NB4 (cell line): ENCODE data around the gene DIP2C.

Experiments
- DNase-seq: peaks from one replicate; pipeline ENCODE4 v3.0.0; 2010; ENCODE audit warnings: low read depth
- H3K4me3 ChIP-seq: one replicate; pipeline ENCODE4 v1.5.1; 2011; ENCODE audit warnings: mild to moderate bottlenecking, low read depth, low read length, moderate library complexity
- MYC ChIP-seq: IDR thresholded peaks from 2 replicates; pipeline ENCODE4 v1.6.1; 2011; ENCODE audit warnings: low read depth, low read length
- POLR2A ChIP-seq: IDR thresholded peaks from 2 replicates; pipeline ENCODE4 v1.6.1; 2011; ENCODE audit warnings: mild to moderate bottlenecking; ENCODE audit not compliant: insufficient read length; ENCODE audit errors: extremely low read depth
- TF ChIP-seq, protein P1 (sequence below): IDR thresholded peaks from 2 replicates; pipeline ENCODE4 v1.6.1; 2011; ENCODE audit warnings: low read depth, low read length
- TF ChIP-seq, protein P2 (sequence below): IDR thresholded peaks from one replicate; pipeline ENCODE4 v1.5.1; 2012; ENCODE audit warnings: low read depth, low read length

DIP2C gene

DNA sequence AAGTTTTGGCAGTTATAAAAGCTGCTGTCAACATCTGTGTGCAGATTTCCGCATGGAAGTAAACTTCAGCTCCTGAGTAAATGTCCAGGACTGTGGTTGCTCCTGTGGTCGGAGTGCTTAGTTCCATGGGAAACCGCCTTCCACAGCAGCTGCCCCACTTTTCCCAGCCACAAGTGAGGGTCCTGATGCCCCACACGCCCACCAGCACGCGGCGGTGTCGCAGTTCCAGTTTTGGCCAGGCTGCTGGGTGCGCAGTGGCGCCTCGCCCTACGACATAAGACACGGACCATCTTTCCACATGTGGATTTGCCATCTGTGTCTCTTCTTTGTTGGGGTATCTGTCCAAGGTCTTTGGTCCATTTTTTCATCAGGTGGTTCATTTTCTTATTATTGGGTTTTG, 167.1 kb downstream of the DIP2C start:
- DNase-seq: no peak
- TF ChIP-seq, protein P1, sequence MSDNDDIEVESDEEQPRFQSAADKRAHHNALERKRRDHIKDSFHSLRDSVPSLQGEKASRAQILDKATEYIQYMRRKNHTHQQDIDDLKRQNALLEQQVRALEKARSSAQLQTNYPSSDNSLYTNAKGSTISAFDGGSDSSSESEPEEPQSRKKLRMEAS: no peak
- TF ChIP-seq, protein P2, sequence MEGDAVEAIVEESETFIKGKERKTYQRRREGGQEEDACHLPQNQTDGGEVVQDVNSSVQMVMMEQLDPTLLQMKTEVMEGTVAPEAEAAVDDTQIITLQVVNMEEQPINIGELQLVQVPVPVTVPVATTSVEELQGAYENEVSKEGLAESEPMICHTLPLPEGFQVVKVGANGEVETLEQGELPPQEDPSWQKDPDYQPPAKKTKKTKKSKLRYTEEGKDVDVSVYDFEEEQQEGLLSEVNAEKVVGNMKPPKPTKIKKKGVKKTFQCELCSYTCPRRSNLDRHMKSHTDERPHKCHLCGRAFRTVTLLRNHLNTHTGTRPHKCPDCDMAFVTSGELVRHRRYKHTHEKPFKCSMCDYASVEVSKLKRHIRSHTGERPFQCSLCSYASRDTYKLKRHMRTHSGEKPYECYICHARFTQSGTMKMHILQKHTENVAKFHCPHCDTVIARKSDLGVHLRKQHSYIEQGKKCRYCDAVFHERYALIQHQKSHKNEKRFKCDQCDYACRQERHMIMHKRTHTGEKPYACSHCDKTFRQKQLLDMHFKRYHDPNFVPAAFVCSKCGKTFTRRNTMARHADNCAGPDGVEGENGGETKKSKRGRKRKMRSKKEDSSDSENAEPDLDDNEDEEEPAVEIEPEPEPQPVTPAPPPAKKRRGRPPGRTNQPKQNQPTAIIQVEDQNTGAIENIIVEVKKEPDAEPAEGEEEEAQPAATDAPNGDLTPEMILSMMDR: no peak
- TF ChIP-seq MYC (no peak), POLR2A (no peak)
- H3K4me3 ChIP-seq: no peak overlapping the region

DNA sequence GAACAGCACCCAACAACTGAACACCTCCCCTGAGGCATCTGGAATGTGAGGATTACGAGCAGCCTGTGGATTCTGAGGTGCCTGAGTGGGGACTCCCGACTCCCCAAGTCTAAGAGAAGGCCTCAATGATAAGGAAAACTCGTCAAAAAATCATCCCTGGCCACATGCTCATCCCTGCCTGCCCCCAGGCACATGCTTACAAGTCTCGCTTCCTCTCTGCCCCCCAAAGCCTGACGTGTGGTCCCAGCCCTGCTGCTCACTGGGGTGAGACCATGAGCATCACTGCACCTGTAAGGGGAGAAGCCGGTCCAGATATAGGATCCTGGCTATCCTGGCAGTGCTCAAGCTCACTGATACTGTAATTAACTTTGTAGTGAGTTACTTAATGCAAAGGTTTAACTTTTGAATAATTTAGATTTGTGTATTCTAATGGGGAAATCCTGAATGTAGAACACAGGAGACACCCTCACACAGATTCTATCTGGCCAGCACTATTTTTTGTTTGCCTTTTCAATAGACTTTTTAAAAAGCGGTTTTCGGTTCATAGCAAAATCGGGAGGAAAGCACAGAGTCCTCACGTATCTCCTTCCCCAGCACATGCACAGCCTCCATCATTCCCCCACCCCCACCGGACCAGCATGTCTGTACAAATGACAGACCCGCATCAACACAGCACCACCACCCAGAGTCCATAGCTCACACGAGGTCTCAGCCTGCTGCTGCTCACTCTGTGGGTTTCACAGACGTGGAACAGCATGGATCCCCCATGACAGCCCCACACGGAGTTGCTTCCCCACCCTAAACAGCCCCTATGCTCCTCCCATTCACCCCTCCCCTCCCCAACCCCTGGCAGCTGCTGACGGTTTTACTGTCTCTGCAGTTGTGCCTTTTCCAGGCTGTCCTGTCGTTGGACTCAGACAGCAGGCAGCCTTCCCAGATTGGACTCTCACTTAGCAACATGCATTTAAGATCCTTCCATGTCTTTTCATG, 167.9 kb downstream of the DIP2C start:
- no peak overlapping the region for H3K4me3 ChIP-seq
- TF ChIP-seq, protein P1: no peak
- TF ChIP-seq, protein P2: no peak
- no peak for DNase-seq

DNA sequence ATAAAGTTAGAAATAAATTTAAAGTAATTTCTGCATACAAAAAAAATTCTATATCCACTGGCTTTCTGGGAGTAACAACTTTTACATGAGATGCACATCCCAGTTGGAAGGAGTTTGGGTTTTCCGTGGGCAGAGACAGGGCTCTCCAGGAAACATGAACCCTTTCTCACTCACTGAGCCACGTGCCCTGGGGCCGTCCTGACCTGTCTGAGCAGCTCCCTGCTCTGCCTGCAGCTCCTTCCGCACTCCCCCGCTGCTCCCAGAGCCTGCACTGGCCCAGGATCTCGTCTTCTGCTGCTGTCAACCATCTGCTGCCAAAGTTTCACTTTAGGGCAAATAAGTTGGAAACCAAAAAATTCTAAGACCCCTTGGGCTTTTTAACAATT, 169.1 kb downstream of the DIP2C start:
- no peak for DNase-seq
- no peak for TF ChIP-seq POLR2A
- TF ChIP-seq, protein P2: no peak
- TF ChIP-seq MYC: no peak
- TF ChIP-seq, protein P1: no peak
- H3K4me3 ChIP-seq: no peak overlapping the region

DNA sequence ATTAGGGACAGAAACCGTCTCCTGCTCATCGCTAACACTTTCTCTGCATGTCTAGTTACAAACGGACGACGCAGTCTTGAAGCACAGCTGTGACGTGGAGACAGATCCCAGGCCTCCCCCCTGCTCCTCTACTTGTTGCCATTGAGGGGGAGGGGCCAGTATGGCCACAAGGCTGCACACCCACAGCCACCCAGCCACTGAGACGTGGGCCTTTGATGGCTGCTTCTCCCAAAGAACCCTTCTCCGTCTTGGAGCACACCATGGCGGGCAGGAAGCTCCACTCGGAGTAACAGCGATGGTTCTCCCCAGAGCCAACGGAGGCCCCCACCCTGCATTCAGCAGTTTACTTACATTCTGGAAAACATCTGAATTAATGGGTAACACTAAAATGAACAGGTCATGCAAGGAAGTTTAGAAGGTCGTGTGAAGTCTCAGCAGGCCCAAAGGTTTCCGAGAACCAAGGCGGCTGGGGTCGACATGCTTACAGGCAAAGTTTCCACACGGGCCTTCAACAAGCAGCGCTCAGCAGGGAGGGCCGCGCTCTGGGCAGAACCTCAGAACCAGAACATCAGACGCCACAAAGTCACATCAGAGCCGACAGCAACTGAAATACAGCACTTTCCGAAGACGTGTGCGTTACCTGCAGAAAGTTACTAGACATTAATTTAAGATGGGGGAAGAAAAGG, 169.6 kb downstream of the DIP2C start:
- H3K4me3 ChIP-seq: no peak overlapping the region
- DNase-seq: no peak
- TF ChIP-seq MYC (no peak), POLR2A (no peak)
- TF ChIP-seq, protein P1: no peak
- TF ChIP-seq, protein P2: no peak

DNA sequence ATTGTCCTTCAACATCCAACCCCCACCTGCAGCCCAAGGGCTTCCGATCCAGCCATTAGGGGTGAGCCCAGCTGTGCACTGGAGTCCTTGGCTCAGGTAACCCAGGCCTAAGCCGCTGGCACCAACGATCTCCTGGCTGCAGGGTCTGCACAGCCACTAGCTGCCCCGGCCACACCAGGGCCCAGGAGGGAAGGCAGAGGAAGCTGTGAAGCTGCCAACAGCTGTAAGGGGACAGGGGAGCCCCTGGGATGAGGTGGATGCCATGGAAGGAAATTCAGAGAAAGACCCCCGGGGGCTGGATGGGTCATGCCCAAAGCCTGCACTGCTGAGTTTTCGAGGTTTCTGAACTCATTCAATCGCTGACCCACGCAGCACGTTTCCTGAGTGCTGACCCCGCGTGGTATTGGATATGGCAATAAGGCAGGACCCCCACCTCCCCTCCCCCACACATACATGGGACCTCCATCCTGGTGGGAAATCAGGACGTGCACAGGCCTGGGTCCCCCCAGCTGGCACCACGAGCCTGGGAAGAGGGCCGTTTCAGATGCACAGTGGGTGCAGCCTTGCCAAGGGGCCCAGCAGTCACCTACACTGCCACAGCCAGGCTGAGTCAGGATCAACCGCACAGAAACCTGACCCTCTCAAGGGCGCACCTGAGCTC, 170.3 kb downstream of the DIP2C start:
- no peak for DNase-seq
- H3K4me3 ChIP-seq: no peak overlapping the region
- TF ChIP-seq POLR2A (no peak), MYC (no peak)
- TF ChIP-seq, protein P2: no peak
- TF ChIP-seq, protein P1: no peak
